ENCODE measurements around the gene SMOC2. TPM values are rescaled to one million over a fixed set of nuclear protein-coding genes. Genes with fewer than 3 reads are reported as not detected.
"Not testable (repeated sequence)": the region's sequence is repeated elsewhere in the genome, so short reads cannot be mapped to it uniquely, and the experiment has no call there.

SMOC2 gene
- polyA plus RNA-seq, 3 donors, result not detected

GRCh38 chr6:168692193-168692914 lies 251.4 kb downstream of the SMOC2 start:
- H3K4me2 ChIP-seq (replicated peaks; ENCODE audit: extremely low read depth, low read length, poor library complexity, severe bottlenecking), result no peak overlapping the region
- no peaks in the 10 kb centered on the region for H3K79me2 ChIP-seq (ENCODE audit: insufficient read depth, low read length)
- H3K27me3 ChIP-seq (ENCODE audit: control insufficient read depth in 2 of 2, insufficient read depth in 2 of 2, low read length in 2 of 2), result no peaks in the 10 kb centered on the region
- 92% methylated on average over 19 of the region's 34 CpGs for WGBS (ENCODE audit: insufficient coverage)
- no peak overlapping the region for H3K27ac Mint-ChIP-seq
- intact Hi-C loops (cut with micrococcal nuclease), result no loop called here
- peaks cover 0 to 4% (median 3%) of the 10 kb centered on the region in 3 donors for H3K27me3 Mint-ChIP-seq (ENCODE audit: low read depth in 3 of 3)
- TF ChIP-seq CTCF (IDR thresholded peaks at IDR 0.05), result no peak
- H3K4me1 Mint-ChIP-seq, result no peaks in the 10 kb centered on the region
- H3K4me3 Mint-ChIP-seq, result no peak overlapping the region
- H3K9me3 ChIP-seq (replicated peaks in 1 of 2; ENCODE audit: control insufficient read depth in 1 of 2, insufficient read depth in 1 of 2, low read length in 2 of 2), result peaks cover 0 to 7% of the 10 kb centered on the region in 2 donors
- no peaks in the 10 kb centered on the region for H3K36me3 Mint-ChIP-seq
- no peak overlapping the region for H3K27ac ChIP-seq (ENCODE audit: low read depth in 1 of 2, low read length in 2 of 2)
- no peaks in the 10 kb centered on the region for H3K4me1 ChIP-seq (ENCODE audit: control insufficient read depth in 1 of 2, insufficient read depth in 2 of 2, low read length in 2 of 2)
- H4K20me1 ChIP-seq (ENCODE audit: insufficient read depth, low read length), result no peaks in the 10 kb centered on the region
- H3K9ac ChIP-seq (ENCODE audit: insufficient read depth, low read length, poor library complexity, severe bottlenecking), result no peak overlapping the region
- no peaks in the 10 kb centered on the region for H3K36me3 ChIP-seq (replicated peaks in 1 of 2; ENCODE audit: control insufficient read depth in 1 of 2, insufficient read depth in 2 of 2, low read length in 2 of 2)
- no peak overlapping the region for H3K4me3 ChIP-seq (replicated peaks in 1 of 3; ENCODE audit: low read depth in 2 of 3, low read length in 3 of 3)
- no peak for DNase-seq
- no peak overlapping the region for H2AFZ ChIP-seq (ENCODE audit: insufficient read depth, low read depth, low read length, poor library complexity, severe bottlenecking)
- peaks cover 3 to 10% (median 5%) of the 10 kb centered on the region in 7 donors for H3K9me3 Mint-ChIP-seq

- H3K27ac ChIP-seq (ENCODE audit: low read depth in 1 of 2, low read length in 2 of 2); H3K9ac ChIP-seq (ENCODE audit: insufficient read depth, low read length, poor library complexity, severe bottlenecking); H3K4me2 ChIP-seq (replicated peaks; ENCODE audit: extremely low read depth, low read length, poor library complexity, severe bottlenecking); H3K27ac Mint-ChIP-seq; intact Hi-C loops (cut with micrococcal nuclease); H3K27me3 Mint-ChIP-seq (ENCODE audit: low read depth in 3 of 3); H3K36me3 ChIP-seq (replicated peaks in 1 of 2; ENCODE audit: control insufficient read depth in 1 of 2, insufficient read depth in 2 of 2, low read length in 2 of 2); H3K36me3 Mint-ChIP-seq; H3K4me3 ChIP-seq (replicated peaks in 1 of 3; ENCODE audit: low read depth in 2 of 3, low read length in 3 of 3); H3K9me3 ChIP-seq (replicated peaks in 1 of 2; ENCODE audit: control insufficient read depth in 1 of 2, insufficient read depth in 1 of 2, low read length in 2 of 2); H3K4me1 ChIP-seq (ENCODE audit: control insufficient read depth in 1 of 2, insufficient read depth in 2 of 2, low read length in 2 of 2); H4K20me1 ChIP-seq (ENCODE audit: insufficient read depth, low read length); H2AFZ ChIP-seq (ENCODE audit: insufficient read depth, low read depth, low read length, poor library complexity, severe bottlenecking); H3K4me3 Mint-ChIP-seq; DNase-seq; H3K27me3 ChIP-seq (ENCODE audit: control insufficient read depth in 2 of 2, insufficient read depth in 2 of 2, low read length in 2 of 2); H3K4me1 Mint-ChIP-seq; H3K79me2 ChIP-seq (ENCODE audit: insufficient read depth, low read length): not testable (repeated sequence)
- no CpG with 5 or more reads among the region's 12 CpGs for WGBS (ENCODE audit: insufficient coverage)
- peaks cover 3 to 11% (median 7%) of the 10 kb centered on the region in 7 donors for H3K9me3 Mint-ChIP-seq
Measured at GRCh38 chr6:168692915-168693257, 251.9 kb downstream of the SMOC2 start.

GRCh38 chr6:168694797-168695196 lies 253.8 kb downstream of the SMOC2 start:
- H4K20me1 ChIP-seq (ENCODE audit: insufficient read depth, low read length); intact Hi-C loops (cut with micrococcal nuclease); H3K4me1 ChIP-seq (ENCODE audit: control insufficient read depth in 1 of 2, insufficient read depth in 2 of 2, low read length in 2 of 2); H3K27ac Mint-ChIP-seq; H3K9ac ChIP-seq (ENCODE audit: insufficient read depth, low read length, poor library complexity, severe bottlenecking); H2AFZ ChIP-seq (ENCODE audit: insufficient read depth, low read depth, low read length, poor library complexity, severe bottlenecking); H3K4me3 Mint-ChIP-seq; DNase-seq; H3K4me3 ChIP-seq (replicated peaks in 1 of 3; ENCODE audit: low read depth in 2 of 3, low read length in 3 of 3); H3K27me3 ChIP-seq (ENCODE audit: control insufficient read depth in 2 of 2, insufficient read depth in 2 of 2, low read length in 2 of 2); H3K36me3 Mint-ChIP-seq; H3K27me3 Mint-ChIP-seq (ENCODE audit: low read depth in 3 of 3); H3K4me1 Mint-ChIP-seq; H3K4me2 ChIP-seq (replicated peaks; ENCODE audit: extremely low read depth, low read length, poor library complexity, severe bottlenecking); H3K36me3 ChIP-seq (replicated peaks in 1 of 2; ENCODE audit: control insufficient read depth in 1 of 2, insufficient read depth in 2 of 2, low read length in 2 of 2); H3K27ac ChIP-seq (ENCODE audit: low read depth in 1 of 2, low read length in 2 of 2); H3K79me2 ChIP-seq (ENCODE audit: insufficient read depth, low read length): not testable (repeated sequence)
- no CpG with 5 or more reads among the region's 15 CpGs for WGBS (ENCODE audit: insufficient coverage)
- H3K9me3 ChIP-seq (replicated peaks in 1 of 2; ENCODE audit: control insufficient read depth in 1 of 2, insufficient read depth in 1 of 2, low read length in 2 of 2), result peaks cover 6 to 18% of the 10 kb centered on the region in 2 donors
- H3K9me3 Mint-ChIP-seq, result peaks cover 3 to 13% (median 10%) of the 10 kb centered on the region in 7 donors

All from CD14-positive monocyte (primary cell).